ENCODE measurements around the gene COPB1.

COPB1 gene

DNA sequence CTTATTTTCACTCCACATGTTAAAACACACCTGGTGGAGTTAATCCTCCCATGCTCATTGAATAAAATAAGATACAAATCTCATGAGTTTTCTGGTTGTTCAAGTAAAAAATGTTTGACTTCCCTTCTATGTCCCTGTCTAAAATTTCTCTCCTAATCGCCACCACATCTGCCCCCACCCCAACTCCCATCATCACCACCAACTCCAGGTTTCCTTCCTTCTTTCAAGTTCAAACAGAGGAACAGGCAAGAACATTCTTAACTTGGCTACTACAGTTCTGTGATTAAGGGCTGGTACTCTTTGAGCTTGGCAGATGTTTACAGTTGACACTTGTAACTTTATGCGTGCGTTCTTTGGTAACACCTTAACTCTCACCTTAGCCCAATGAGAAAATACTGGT, 29.7 kb upstream of the COPB1 start:
- TF ChIP-seq, protein P1, sequence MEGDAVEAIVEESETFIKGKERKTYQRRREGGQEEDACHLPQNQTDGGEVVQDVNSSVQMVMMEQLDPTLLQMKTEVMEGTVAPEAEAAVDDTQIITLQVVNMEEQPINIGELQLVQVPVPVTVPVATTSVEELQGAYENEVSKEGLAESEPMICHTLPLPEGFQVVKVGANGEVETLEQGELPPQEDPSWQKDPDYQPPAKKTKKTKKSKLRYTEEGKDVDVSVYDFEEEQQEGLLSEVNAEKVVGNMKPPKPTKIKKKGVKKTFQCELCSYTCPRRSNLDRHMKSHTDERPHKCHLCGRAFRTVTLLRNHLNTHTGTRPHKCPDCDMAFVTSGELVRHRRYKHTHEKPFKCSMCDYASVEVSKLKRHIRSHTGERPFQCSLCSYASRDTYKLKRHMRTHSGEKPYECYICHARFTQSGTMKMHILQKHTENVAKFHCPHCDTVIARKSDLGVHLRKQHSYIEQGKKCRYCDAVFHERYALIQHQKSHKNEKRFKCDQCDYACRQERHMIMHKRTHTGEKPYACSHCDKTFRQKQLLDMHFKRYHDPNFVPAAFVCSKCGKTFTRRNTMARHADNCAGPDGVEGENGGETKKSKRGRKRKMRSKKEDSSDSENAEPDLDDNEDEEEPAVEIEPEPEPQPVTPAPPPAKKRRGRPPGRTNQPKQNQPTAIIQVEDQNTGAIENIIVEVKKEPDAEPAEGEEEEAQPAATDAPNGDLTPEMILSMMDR (IDR thresholded peaks at IDR 0.05; ENCODE audit: low read depth, low read length, missing control alignments) = no peak
- H3K4me3 ChIP-seq (replicated peaks; ENCODE audit: low read depth, low read length) = no peak overlapping the region
- no peak for DNase-seq (ENCODE audit: extremely low read depth, low read depth)

DNA sequence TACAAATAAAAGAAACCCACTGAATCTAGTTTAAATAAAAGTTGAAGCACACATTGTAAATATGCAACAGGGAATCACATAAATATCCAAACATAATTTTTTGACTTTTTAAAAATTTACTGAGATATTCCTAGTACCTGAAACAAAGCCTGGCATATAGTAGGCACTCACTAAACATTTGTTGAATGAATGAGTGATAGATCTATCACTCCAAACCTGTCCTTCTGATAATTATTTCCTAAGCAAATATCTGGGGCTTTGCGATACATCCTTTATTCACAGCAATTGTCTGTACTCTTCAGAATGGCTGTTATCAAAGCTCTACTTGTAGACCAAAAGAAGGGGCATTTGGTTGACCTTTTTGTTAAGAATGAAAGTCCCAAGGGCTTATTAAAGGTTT, 23.2 kb upstream of the COPB1 start:
- DNase-seq (ENCODE audit: extremely low read depth, low read depth) = no peak
- TF ChIP-seq, protein P1 (IDR thresholded peaks at IDR 0.05; ENCODE audit: low read depth, low read length, missing control alignments) = no peak
- H3K4me3 ChIP-seq (replicated peaks; ENCODE audit: low read depth, low read length) = no peak overlapping the region

DNA sequence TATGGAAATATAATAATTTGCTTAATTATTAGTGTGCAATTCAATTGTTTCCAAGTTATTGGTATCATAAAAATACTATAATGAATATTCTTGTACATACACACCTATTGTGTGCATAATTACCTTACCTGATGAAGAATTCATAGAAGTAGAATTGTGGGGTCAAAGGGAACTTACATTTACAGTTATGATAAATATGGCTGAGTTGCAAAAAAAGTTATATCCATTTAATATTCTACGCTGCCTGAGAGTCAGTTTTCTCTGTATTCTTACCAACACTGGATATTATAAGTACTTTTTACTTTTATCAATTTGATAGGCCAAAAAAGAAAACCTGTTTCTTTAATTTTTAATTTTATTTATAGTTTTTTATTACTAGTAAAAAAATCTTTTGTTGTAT, 22.6 kb upstream of the COPB1 start:
- DNase-seq (ENCODE audit: extremely low read depth, low read depth) = no peak
- TF ChIP-seq, protein P1 (IDR thresholded peaks at IDR 0.05; ENCODE audit: low read depth, low read length, missing control alignments) = no peak
- no peak overlapping the region for H3K4me3 ChIP-seq (replicated peaks; ENCODE audit: low read depth, low read length)

- TF ChIP-seq, protein P1 (IDR thresholded peaks at IDR 0.05; ENCODE audit: low read depth, low read length, missing control alignments) = no peak
- H3K4me3 ChIP-seq (replicated peaks; ENCODE audit: low read depth, low read length) = peak overlapping the region; percentile 87
- DNase-seq (ENCODE audit: extremely low read depth, low read depth) = no peak
These were observed 21.1 kb upstream of the COPB1 start for GRCh38 chr11:14520747-14521151.

- TF ChIP-seq, protein P1 (IDR thresholded peaks at IDR 0.05; ENCODE audit: low read depth, low read length, missing control alignments) = peak; percentile 2
- peak within 1 kb of the TSS; percentile 87 for H3K4me3 ChIP-seq (replicated peaks; ENCODE audit: low read depth, low read length)
- DNase-seq (ENCODE audit: extremely low read depth, low read depth) = peak; percentile 81
These were observed 20.5 kb upstream of the COPB1 start, which contains the start of gene PSMA1 for GRCh38 chr11:14519917-14520746. Gene PSMA1 (minus strand): TSS chr11:14520386. CDS start chr11:14520299, 87 bp downstream.

GRCh38 chr11:14519597-14519916, 19.9 kb upstream of the COPB1 start:
- DNase-seq (ENCODE audit: extremely low read depth, low read depth) = no peak
- TF ChIP-seq, protein P1 (IDR thresholded peaks at IDR 0.05; ENCODE audit: low read depth, low read length, missing control alignments) = no peak
- peak overlapping the region; percentile 87 for H3K4me3 ChIP-seq (replicated peaks; ENCODE audit: low read depth, low read length)

Data from HFF-Myc (cell line).